Ascending aorta (tissue), 2 donors: Measurements from ENCODE around the gene DENND11. TPM values are rescaled to one million over a fixed set of nuclear protein-coding genes. Genes with fewer than 3 reads are reported as not detected.

Source experiments
- DNase-seq, 2 donors: peaks; one replicate each; pipeline ENCODE4 v3.0.0-alpha.2; 2019; ENCODE audit warnings: low spot score in 2 of 2
- H3K27ac ChIP-seq, 2 donors: fragments of 200-600 bp; sonication (generic); one replicate each; pipeline ENCODE4 v1.5.1; 2016 to 2017; ENCODE audit warnings: mild to moderate bottlenecking in 1 of 2
- H3K27me3 ChIP-seq: fragments of 200-600 bp; sonication (generic); one replicate; pipeline ENCODE4 v1.5.1; 2017
- H3K36me3 ChIP-seq, 2 donors: fragments of 200-600 bp; sonication (generic); one replicate each; pipeline ENCODE4 v1.5.1; 2016
- H3K4me1 ChIP-seq, 2 donors: fragments of 200-600 bp; sonication (generic); one replicate each; pipeline ENCODE4 v1.5.1; 2016 to 2017; ENCODE audit warnings: mild to moderate bottlenecking in 1 of 2
- H3K4me3 ChIP-seq, 2 donors: fragments of 200-600 bp; sonication (generic); one replicate each; pipeline ENCODE4 v1.5.1; 2016 to 2017; ENCODE audit warnings: mild to moderate bottlenecking in 1 of 2
- H3K9me3 ChIP-seq, 2 donors: fragments of 200-600 bp; sonication (generic); one replicate each; pipeline ENCODE4 v1.5.1; 2016
- intact Hi-C: fragments of 100-400 bp; cut with DNase I; formaldehyde crosslinking; loops from one replicate; pipeline ENCODE4 v1.15.1; 2023
- total RNA-seq: library from RNA; depleted of rRNA; stranded (reverse); fragments of >200 nt; gene quantifications from one replicate; pipeline ENCODE4 v1.1.0, GENCODE V29; 2016
- TF ChIP-seq, protein P1 (sequence below), 3 experiments: fragments of 200-600 bp in 2 of 3; fragments of 450-650 bp in 1 of 3; sonication (generic) in 2 of 3; IDR thresholded peaks; one replicate each; pipeline ENCODE4 v1.5.1; 2016 to 2019; ENCODE audit warnings: antibody characterized with exemption in 3 of 3, mild to moderate bottlenecking in 1 of 3, moderate library complexity in 1 of 3

DENND11 gene
- total RNA-seq, 1 donor from 2014 or later, result 10.4 TPM

DNA sequence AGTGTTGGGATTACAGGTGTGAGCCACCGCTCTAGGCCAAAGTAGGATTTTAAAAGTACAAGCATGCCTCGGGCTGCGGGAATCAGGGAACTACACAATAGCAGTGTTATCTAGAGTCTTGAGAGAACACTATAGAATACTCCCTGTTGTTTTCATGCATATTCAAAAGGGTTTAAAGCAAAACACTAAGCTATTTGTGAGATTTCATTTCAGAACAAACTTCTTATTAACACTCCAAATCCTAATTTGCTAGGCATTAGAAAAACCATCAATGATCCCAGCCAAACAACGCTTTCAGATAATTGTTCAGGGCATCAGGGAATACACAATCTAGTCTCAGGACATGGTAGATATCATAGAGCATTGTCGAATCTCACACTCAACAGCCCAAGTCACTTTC is 13.9 kb downstream of the DENND11 start:
- Histone ChIP-seq H3K27me3 (no peaks in the 10 kb centered on the region), H3K4me1 (peaks cover 0 to 6% of the 10 kb centered on the region in 2 donors), H3K4me3 (no peak overlapping the region), H3K36me3 (peaks cover 8 to 17% of the 10 kb centered on the region in 2 donors), H3K9me3 (no peaks in the 10 kb centered on the region), H3K27ac (peak overlapping the region in 1 of 2 donors; percentile 55)
- DNase-seq, result no peak
- intact Hi-C loops, result no loop called here
- TF ChIP-seq, protein P1, sequence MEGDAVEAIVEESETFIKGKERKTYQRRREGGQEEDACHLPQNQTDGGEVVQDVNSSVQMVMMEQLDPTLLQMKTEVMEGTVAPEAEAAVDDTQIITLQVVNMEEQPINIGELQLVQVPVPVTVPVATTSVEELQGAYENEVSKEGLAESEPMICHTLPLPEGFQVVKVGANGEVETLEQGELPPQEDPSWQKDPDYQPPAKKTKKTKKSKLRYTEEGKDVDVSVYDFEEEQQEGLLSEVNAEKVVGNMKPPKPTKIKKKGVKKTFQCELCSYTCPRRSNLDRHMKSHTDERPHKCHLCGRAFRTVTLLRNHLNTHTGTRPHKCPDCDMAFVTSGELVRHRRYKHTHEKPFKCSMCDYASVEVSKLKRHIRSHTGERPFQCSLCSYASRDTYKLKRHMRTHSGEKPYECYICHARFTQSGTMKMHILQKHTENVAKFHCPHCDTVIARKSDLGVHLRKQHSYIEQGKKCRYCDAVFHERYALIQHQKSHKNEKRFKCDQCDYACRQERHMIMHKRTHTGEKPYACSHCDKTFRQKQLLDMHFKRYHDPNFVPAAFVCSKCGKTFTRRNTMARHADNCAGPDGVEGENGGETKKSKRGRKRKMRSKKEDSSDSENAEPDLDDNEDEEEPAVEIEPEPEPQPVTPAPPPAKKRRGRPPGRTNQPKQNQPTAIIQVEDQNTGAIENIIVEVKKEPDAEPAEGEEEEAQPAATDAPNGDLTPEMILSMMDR (IDR thresholded peaks at IDR 0.05), result no peak

DNA sequence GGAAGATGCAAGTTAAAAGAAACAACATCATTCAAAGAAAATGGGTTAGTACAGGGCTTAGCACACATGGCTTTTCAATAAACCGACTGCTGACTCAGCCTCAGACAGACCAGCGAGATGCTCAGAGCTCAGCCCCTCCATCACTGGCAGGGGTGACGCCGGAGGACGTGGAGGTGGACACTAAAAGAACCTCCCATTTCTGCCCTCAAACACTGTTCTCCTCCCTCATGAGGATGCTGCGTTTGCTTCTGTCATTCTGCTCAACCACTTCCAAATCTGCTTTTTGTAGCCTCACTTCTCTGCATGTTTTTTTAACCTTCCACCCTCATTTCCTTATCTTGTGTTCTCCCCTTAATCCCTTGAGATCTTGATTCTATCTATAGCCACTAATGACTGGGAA is 15.3 kb downstream of the DENND11 start:
- H3K27ac ChIP-seq, result peak overlapping the region; percentile 42 to 55

DNA sequence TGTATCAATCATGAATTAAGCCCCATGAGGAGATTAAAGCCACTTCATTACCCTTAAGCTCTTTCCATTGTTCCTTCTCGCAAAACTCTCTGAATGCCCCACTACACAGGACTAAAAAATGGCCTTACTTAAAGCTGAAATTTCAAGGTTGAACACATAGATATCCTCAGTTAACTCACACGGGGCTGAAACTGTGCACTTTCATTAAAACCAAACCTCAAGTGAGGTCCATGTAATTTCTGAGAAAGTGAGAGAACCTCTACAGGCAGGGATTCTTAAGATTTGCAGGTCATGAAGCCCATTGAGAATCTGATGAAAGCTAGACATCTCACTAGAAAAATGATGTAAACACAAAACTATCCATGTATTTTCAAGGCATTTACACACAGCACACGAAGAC is 15.9 kb downstream of the DENND11 start:
- TF ChIP-seq, protein P1 (IDR thresholded peaks at IDR 0.05), result no peak
- no peak overlapping the region for H3K4me3 ChIP-seq
- no peak for DNase-seq
- intact Hi-C loops, result no loop called here
- H3K4me1 ChIP-seq, result peaks cover 0 to 6% of the 10 kb centered on the region in 2 donors
- H3K27me3 ChIP-seq, result no peaks in the 10 kb centered on the region
- H3K27ac ChIP-seq, result no peak overlapping the region
- H3K36me3 ChIP-seq, result peaks cover 18 to 24% of the 10 kb centered on the region in 2 donors
- H3K9me3 ChIP-seq, result no peaks in the 10 kb centered on the region

More for the DNA sequence above, 15.3 kb downstream of the DENND11 start:
- TF ChIP-seq, protein P1 (IDR thresholded peaks at IDR 0.05), result no peak
- peak overlapping the region in 1 of 2 donors; percentile 34 for H3K4me3 ChIP-seq
- peaks cover 0 to 6% of the 10 kb centered on the region in 2 donors for H3K4me1 ChIP-seq
- H3K36me3 ChIP-seq, result peaks cover 17 to 19% of the 10 kb centered on the region in 2 donors
- no peak for DNase-seq
- intact Hi-C loops, result no loop called here
- H3K9me3 ChIP-seq, result no peaks in the 10 kb centered on the region
- no peaks in the 10 kb centered on the region for H3K27me3 ChIP-seq

DNA sequence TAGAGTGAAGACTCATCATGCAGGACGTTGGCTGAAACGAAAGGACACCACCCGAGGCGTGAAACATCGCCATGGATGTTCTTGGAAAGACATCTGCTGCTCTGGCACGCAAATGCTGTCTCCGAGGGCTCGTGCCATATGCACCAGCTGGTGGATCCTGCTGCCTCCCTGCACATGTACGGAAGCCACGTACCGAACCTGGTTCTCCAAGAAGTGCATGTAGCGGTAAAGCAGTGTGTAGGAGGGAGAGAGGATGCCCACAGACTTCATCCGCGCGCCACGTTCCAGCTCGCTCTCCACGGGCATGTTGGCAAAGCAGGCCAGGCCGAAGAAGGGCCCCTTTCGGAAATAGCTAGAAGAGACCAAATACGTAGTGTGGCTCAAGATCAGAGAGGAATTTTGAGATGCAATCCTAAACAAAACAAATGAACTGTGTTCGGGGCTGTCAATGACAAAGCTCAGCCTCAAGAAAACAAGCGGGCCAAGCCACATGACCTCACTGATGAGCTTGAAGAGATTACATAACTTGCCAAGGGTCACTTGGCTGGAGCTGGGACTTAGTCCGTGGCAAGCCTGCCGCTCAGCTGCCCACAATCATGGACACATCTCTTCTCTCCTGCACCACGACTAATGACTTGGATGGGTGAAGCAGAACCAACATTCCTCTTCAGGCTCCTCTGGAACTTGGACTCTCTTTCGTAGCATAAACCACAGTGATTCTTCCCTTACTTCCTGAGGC is 16.5 kb downstream of the DENND11 start:
- intact Hi-C loops, result no loop called here
- peaks cover 22 to 28% of the 10 kb centered on the region in 2 donors for H3K36me3 ChIP-seq
- TF ChIP-seq, protein P1 (IDR thresholded peaks at IDR 0.05), result no peak

DNA sequence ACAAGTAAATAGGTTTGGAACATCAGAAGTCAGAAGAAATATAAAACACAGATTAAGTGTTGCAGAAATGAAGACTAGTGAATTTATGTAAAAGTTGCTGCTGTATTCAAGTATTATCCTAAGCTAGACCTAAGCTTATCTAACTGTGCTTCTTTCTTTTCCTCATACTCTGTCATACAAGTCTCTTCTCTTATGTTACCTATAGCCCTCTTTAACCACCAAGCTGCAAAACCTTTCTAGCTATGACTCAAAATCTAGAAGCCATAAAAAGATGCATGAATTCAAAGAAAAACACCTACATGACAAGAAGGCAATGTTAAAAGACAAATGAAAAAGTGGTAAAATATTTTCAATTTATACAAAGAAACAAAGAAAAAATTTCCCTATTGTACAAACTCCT is 23.0 kb downstream of the DENND11 start:
- intact Hi-C loops, result no loop called here
- TF ChIP-seq, protein P1 (IDR thresholded peaks at IDR 0.05), result no peak

More for the DNA sequence above, 16.5 kb downstream of the DENND11 start:
- H3K4me3 ChIP-seq, result no peak overlapping the region
- DNase-seq, result no peak
- H3K27ac ChIP-seq, result no peak overlapping the region
- H3K4me1 ChIP-seq, result peaks cover 0 to 6% of the 10 kb centered on the region in 2 donors
- H3K9me3 ChIP-seq, result no peaks in the 10 kb centered on the region
- no peaks in the 10 kb centered on the region for H3K27me3 ChIP-seq

More for the DNA sequence above, 23.0 kb downstream of the DENND11 start:
- no peaks in the 10 kb centered on the region for H3K27me3 ChIP-seq
- H3K36me3 ChIP-seq, result peaks cover 12 to 31% of the 10 kb centered on the region in 2 donors
- H3K4me3 ChIP-seq, result no peak overlapping the region
- no peak for DNase-seq
- peaks cover 0 to 11% of the 10 kb centered on the region in 2 donors for H3K4me1 ChIP-seq
- no peak overlapping the region for H3K27ac ChIP-seq
- no peaks in the 10 kb centered on the region for H3K9me3 ChIP-seq
